ENCODE data around the gene HIC2. TPM values are rescaled to one million over a fixed set of nuclear protein-coding genes. Genes with fewer than 3 reads are reported as not detected.

Gene HIC2
- total RNA-seq, 1 experiment from 2014 or later: 6.7 TPM

- Histone ChIP-seq H3K4me2 (ENCODE audit: low read length) (no peak overlapping the region), H3K36me3 (ENCODE audit: control insufficient read depth in 1 of 2, insufficient read depth in 2 of 2, low read length in 2 of 2) (no peaks in the 10 kb centered on the region), H3K79me2 (ENCODE audit: insufficient read depth, low read length) (no peaks in the 10 kb centered on the region), H3K4me3 (replicated peaks in 1 of 2; ENCODE audit: low read depth in 1 of 2, low read length in 2 of 2) (no peak overlapping the region), H4K20me1 (ENCODE audit: insufficient read depth) (no peaks in the 10 kb centered on the region), H3K9ac (ENCODE audit: low read length) (no peak overlapping the region), H3K9me2 (ENCODE audit: insufficient read depth) (no peaks in the 10 kb centered on the region), H2AFZ (ENCODE audit: low read depth, low read length, poor library complexity, severe bottlenecking) (no peak overlapping the region), H3K27me3 (ENCODE audit: insufficient read depth, low read length) (no peaks in the 10 kb centered on the region), H3K4me1 (ENCODE audit: control insufficient read depth in 1 of 2, insufficient read depth in 2 of 2, low read length in 2 of 2) (no peaks in the 10 kb centered on the region), H3K27ac (ENCODE audit: low read depth, low read length) (no peak overlapping the region), H3K9me3 (ENCODE audit: control insufficient read depth in 1 of 2, insufficient read depth in 1 of 2, low read depth in 1 of 2, low read length in 2 of 2) (no peaks in the 10 kb centered on the region)
- TF ChIP-seq FOSL1 (IDR thresholded peaks at IDR 0.05; ENCODE audit: low read depth): no peak
- TF ChIP-seq EZH2phosphoT487 (IDR thresholded peaks at IDR 0.05; ENCODE audit: borderline replicate concordance): no peak
- TF ChIP-seq RAD21 (IDR thresholded peaks at IDR 0.05; ENCODE audit: low read depth): no peak
- TF ChIP-seq ELF1 (IDR thresholded peaks at IDR 0.05; ENCODE audit: borderline replicate concordance, low read depth): no peak
- no peak for TF ChIP-seq EGR1 (IDR thresholded peaks at IDR 0.05; ENCODE audit: low read depth)
- TF ChIP-seq CTCF (IDR thresholded peaks at IDR 0.05 in 2 of 3, conservative IDR thresholded peaks at IDR 0.05 in 1 of 3; ENCODE audit: borderline replicate concordance in 1 of 3, insufficient read depth in 1 of 3, low read depth in 2 of 3, low read length in 2 of 3): no peak
- TF ChIP-seq ZBTB33 (IDR thresholded peaks at IDR 0.05; ENCODE audit: extremely low read depth, insufficient replicate concordance, low read length): no peak
- no peak for TF ChIP-seq ZNF274 (IDR thresholded peaks at IDR 0.05; ENCODE audit: low read depth, low read length)
- no peak for TF ChIP-seq ZFX (IDR thresholded peaks at IDR 0.05)
- no peak for TF ChIP-seq POLR2A (IDR thresholded peaks at IDR 0.05; ENCODE audit: borderline replicate concordance, extremely low read depth, insufficient read depth, insufficient read length)
- no peak for TF ChIP-seq POLR2AphosphoS5 (IDR thresholded peaks at IDR 0.05; ENCODE audit: low read depth, low read length)
- no peak for TF ChIP-seq YY1 (IDR thresholded peaks at IDR 0.05; ENCODE audit: extremely low read depth, insufficient replicate concordance, low read depth, low read length)
- DNase-seq (ENCODE audit: low read depth, low spot score): no peak
- POLR2A ChIA-PET: no interaction called here
- no TSS peak for BruUV-seq (replicated peaks)
- RAD21 ChIA-PET (ENCODE audit: low non-redundant PET in 1 of 2, low total read pairs in 2 of 2, uncharacterized antibody in 2 of 2, unreplicated experiment in 2 of 2): no interaction called here
- CTCF ChIA-PET: no interaction called here
- ATAC-seq: no peak
- intact Hi-C loops (cut with micrococcal nuclease): no loop called here
Observed at GRCh38 chr22:21455334-21456089, 38.3 kb downstream of the HIC2 start.

All from HCT116 (cell line).